Memory B cell (primary cell): ENCODE results near the gene UBA3.
A peak's percentile ranks its signal among the peaks of the same experiment; 100 is the strongest.

ENCODE experiments used
- ATAC-seq: fragments of 150-1000 bp; cut with Tn5 transposase; 2 replicates; pipeline ENCODE4 v1.10.0; 2021; ENCODE audit warnings: low read depth, mild to moderate bottlenecking, moderate library complexity
- DNase-seq, 2 donors: peaks; one replicate each; pipeline ENCODE4 v3.0.0; 2022; ENCODE audit warnings: low spot score in 2 of 2
- H3K27ac Mint-ChIP-seq: one replicate; pipeline ENCODE4 v1.8.0; 2022; ENCODE audit warnings: mild to moderate bottlenecking, moderate library complexity, mixed read lengths
- H3K27me3 Mint-ChIP-seq: one replicate; pipeline ENCODE4 v1.8.0; 2022; ENCODE audit warnings: mixed read lengths
- H3K36me3 Mint-ChIP-seq: one replicate; pipeline ENCODE4 v1.8.0; 2022; ENCODE audit warnings: mild to moderate bottlenecking, mixed read lengths
- H3K4me1 Mint-ChIP-seq: one replicate; pipeline ENCODE4 v1.8.0; 2022; ENCODE audit warnings: mixed read lengths
- H3K4me3 Mint-ChIP-seq: one replicate; pipeline ENCODE4 v1.8.0; 2022; ENCODE audit warnings: mild to moderate bottlenecking, moderate library complexity, mixed read lengths
- H3K9me3 Mint-ChIP-seq: one replicate; pipeline ENCODE4 v1.8.0; 2022; ENCODE audit warnings: mixed read lengths

UBA3 gene

DNA sequence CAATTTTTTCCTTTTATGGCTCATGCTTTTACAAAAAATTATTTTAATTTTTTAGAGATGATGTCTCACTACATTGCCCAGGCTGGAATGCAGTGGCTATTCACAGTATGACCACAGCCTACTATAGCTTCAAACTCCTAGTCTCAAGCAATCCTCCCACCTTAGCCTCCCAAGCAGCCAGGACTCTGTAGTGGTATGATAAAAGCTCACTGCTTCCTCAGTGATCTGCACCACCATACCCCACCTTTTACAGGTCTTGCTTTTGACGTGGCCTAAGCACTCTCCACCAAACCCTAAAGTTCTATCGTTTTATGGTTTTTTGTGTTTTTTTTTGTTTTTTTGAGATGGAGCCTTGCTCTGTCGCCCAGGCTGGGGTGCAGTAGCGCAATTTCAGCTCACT is 14.0 kb downstream of the UBA3 start:
- no peaks in the 10 kb centered on the region for H3K27me3 Mint-ChIP-seq
- no peak overlapping the region for H3K4me3 Mint-ChIP-seq
- peaks cover 4% of the 10 kb centered on the region for H3K4me1 Mint-ChIP-seq
- H3K9me3 Mint-ChIP-seq, result no peaks in the 10 kb centered on the region
- H3K27ac Mint-ChIP-seq, result no peak overlapping the region
- no peak for ATAC-seq
- peaks cover 18% of the 10 kb centered on the region for H3K36me3 Mint-ChIP-seq
- no peak for DNase-seq

DNA sequence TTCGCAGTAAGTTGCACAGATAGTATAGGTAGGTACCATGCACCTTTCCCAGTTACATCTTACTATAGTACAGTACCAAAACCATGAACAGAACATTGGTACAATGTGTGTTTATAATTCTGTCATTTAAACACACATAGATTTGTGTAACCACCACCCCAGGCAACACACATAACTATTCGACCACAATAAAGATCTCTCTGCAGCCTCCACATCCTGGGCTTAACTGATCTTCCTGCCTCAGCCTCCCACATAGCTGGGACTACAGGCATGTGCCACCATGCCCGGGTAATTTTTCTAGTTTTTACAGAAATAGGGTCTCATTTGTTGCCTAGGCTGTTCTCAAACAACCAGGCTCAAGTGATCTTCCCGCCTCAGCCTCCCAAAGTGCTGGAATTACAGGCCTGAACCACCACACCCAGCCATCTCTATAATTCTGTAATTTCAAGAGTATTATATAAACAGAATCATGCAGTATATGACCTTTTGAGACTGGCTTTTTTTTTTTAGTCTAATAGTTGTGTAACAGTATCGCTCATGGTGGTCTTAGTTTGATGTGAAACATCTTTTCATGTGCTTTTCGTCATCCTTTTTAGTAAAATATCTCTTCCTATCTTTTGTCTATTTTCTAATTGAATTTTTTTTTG is 14.7 kb downstream of the UBA3 start:
- Mint-ChIP-seq H3K27me3 (no peaks in the 10 kb centered on the region), H3K4me1 (no peaks in the 10 kb centered on the region), H3K27ac (no peak overlapping the region), H3K4me3 (no peak overlapping the region), H3K9me3 (no peaks in the 10 kb centered on the region), H3K36me3 (peaks cover 19% of the 10 kb centered on the region)
- ATAC-seq (no peak), DNase-seq (no peak)

DNA sequence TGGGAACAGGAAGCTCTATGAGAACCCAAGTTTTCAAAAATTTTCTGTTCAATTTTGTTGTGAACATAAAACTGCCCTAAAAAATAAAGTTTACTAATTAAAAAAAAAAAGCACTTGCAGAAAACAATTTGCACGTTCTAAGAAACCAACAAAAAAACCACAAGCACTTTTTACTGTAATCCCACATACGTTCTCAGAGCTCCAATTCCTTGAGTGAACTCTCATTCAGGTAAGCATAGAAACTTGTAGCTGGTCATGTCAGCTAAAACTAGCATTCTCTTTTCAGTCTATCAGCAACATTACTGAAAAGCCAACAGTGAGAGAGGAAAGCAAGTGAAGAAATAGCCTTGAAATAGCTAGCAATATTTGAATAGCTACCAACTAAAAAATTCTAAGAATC is 16.5 kb downstream of the UBA3 start:
- ATAC-seq (no peak), DNase-seq (no peak)
- no peaks in the 10 kb centered on the region for H3K27me3 Mint-ChIP-seq
- no peaks in the 10 kb centered on the region for H3K9me3 Mint-ChIP-seq
- H3K27ac Mint-ChIP-seq, result peak overlapping the region; percentile 60
- H3K4me3 Mint-ChIP-seq, result no peak overlapping the region
- peaks cover 30% of the 10 kb centered on the region for H3K36me3 Mint-ChIP-seq
- peaks cover 12% of the 10 kb centered on the region for H3K4me1 Mint-ChIP-seq

GRCh38 chr3:69059688-69060087 is 20.5 kb downstream of the UBA3 start:
- H3K36me3 Mint-ChIP-seq, result peaks cover 32% of the 10 kb centered on the region
- H3K9me3 Mint-ChIP-seq, result no peaks in the 10 kb centered on the region
- peak overlapping the region; percentile 92 for H3K27ac Mint-ChIP-seq
- no peak for DNase-seq
- H3K27me3 Mint-ChIP-seq, result no peaks in the 10 kb centered on the region
- no peak for ATAC-seq
- no peak overlapping the region for H3K4me3 Mint-ChIP-seq
- H3K4me1 Mint-ChIP-seq, result peaks cover 17% of the 10 kb centered on the region

GRCh38 chr3:69058947-69059224 is 21.3 kb downstream of the UBA3 start:
- H3K9me3 Mint-ChIP-seq, result no peaks in the 10 kb centered on the region
- ATAC-seq (no peak), DNase-seq (no peak)
- H3K27me3 Mint-ChIP-seq, result no peaks in the 10 kb centered on the region
- H3K4me1 Mint-ChIP-seq, result peaks cover 17% of the 10 kb centered on the region
- peaks cover 30% of the 10 kb centered on the region for H3K36me3 Mint-ChIP-seq
- H3K27ac Mint-ChIP-seq, result peak overlapping the region; percentile 92
- H3K4me3 Mint-ChIP-seq, result peak overlapping the region; percentile 3

DNA sequence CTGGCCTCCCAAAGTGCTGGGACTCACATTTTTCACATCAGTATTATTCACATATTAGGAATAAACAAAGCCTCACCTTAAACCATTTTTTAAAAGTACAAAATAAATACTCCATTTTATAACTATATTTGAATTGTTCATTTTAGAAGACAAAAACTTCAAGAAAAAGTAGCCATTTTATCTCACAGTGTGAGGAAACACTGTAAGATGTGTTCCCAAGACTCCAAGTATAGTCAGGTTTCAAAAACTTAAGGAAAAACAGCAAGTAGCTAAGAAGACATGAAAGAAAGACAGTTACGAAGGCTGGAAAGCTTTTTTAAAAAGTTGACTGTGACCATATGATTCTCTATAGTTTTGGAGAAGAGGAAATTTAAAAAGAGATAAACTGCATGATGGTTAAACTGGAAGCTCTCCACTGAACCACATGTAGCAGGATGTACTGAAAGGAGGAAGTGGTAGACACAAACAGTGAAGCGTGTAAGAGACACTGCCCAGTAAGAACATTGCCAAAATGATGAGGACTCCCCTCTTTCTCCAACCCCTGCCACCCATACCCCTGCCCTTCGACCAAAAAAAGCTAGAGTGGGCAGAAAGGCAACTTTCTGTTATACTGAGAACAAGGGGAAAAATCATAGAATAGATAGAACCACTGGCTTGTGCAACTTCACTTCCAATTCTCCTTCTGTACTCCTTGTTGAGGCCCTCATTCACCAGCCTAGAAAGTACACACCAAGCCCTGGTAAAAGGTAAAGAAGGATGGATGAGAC is 21.8 kb downstream of the UBA3 start:
- DNase-seq (peak in 1 of 2 donors; percentile 35), ATAC-seq (peak; percentile 100)
- peak overlapping the region; percentile 92 for H3K27ac Mint-ChIP-seq
- H3K27me3 Mint-ChIP-seq, result no peaks in the 10 kb centered on the region
- peaks cover 17% of the 10 kb centered on the region for H3K4me1 Mint-ChIP-seq
- H3K36me3 Mint-ChIP-seq, result peaks cover 27% of the 10 kb centered on the region
- H3K4me3 Mint-ChIP-seq, result peak overlapping the region; percentile 67
- H3K9me3 Mint-ChIP-seq, result no peaks in the 10 kb centered on the region

- Mint-ChIP-seq H3K4me3 (peak overlapping the region; percentile 98), H3K4me1 (peaks cover 23% of the 10 kb centered on the region), H3K27me3 (no peaks in the 10 kb centered on the region), H3K9me3 (no peaks in the 10 kb centered on the region), H3K36me3 (peaks cover 11% of the 10 kb centered on the region), H3K27ac (peak overlapping the region; percentile 99)
- ATAC-seq (no peak), DNase-seq (no peak)
These were observed 27.7 kb downstream of the UBA3 start for GRCh38 chr3:69052472-69052898.

DNA sequence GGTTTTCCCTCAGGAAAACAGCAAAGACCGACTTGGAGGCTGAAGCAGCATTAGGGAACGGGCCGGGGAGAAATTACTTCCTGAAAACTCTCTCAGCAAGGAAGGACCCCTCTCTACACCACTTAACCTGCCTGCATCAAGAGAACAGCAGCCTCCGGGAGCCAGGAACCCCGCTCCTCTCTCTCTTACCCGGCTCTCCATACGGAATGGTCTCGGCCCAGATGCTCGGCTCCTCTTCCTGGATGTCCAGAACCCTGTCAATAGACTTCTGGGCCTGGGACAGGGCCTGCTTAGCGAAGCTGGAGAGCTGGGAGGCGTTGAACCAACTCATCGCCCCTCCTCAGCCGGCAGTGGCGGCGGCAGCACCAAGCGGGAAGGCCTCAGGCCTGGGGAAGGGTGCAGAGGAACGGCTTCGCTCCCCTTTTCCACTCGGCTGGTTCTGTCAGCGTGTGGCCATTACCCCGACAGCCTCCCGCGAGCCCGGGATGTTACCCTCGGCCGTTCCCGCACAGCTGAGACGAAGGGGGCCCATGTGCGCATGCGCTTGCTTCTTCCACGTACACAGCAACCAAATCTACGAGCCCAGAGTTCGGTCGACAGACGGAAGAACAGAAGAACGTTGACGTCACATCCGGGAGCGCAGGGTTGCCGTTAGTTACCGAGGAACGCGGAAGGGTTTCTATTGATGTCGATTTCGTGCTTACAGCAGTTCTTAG is 28.3 kb downstream of the UBA3 start, which contains the start of gene TMF1:
TSS of gene TMF1 (minus strand) at position 578 of the 716 bp plus-strand sequence. CDS start at position 331, 247 bp downstream.
- Mint-ChIP-seq H3K36me3 (peaks cover 15% of the 10 kb centered on the region), H3K27me3 (no peaks in the 10 kb centered on the region), H3K4me1 (peaks cover 26% of the 10 kb centered on the region), H3K9me3 (no peaks in the 10 kb centered on the region), H3K27ac (peak within 1 kb of the TSS; percentile 99), H3K4me3 (peak within 1 kb of the TSS; percentile 98)
- peak; percentile 91 for ATAC-seq
- DNase-seq, result peak; percentile 95 to 96

- Mint-ChIP-seq H3K27ac (no peak overlapping the region), H3K4me1 (peaks cover 29% of the 10 kb centered on the region), H3K4me3 (no peak overlapping the region), H3K36me3 (peaks cover 19% of the 10 kb centered on the region), H3K9me3 (no peaks in the 10 kb centered on the region), H3K27me3 (no peaks in the 10 kb centered on the region)
- ATAC-seq (no peak), DNase-seq (no peak)
These were observed 31.2 kb downstream of the UBA3 start for GRCh38 chr3:69048990-69049389.

- ATAC-seq, result no peak
- peaks cover 16% of the 10 kb centered on the region for H3K4me1 Mint-ChIP-seq
- no peak for DNase-seq
- H3K36me3 Mint-ChIP-seq, result peaks cover 35% of the 10 kb centered on the region
- no peaks in the 10 kb centered on the region for H3K9me3 Mint-ChIP-seq
- no peaks in the 10 kb centered on the region for H3K27me3 Mint-ChIP-seq
- no peak overlapping the region for H3K4me3 Mint-ChIP-seq
- H3K27ac Mint-ChIP-seq, result peak overlapping the region; percentile 28
These were observed 35.6 kb downstream of the UBA3 start for GRCh38 chr3:69044608-69045007.

GRCh38 chr3:69033470-69033869 is 46.7 kb downstream of the UBA3 start:
- no peak for DNase-seq
- Mint-ChIP-seq H3K36me3 (peaks cover 32% of the 10 kb centered on the region), H3K4me1 (no peaks in the 10 kb centered on the region), H3K27ac (no peak overlapping the region), H3K27me3 (no peaks in the 10 kb centered on the region), H3K4me3 (no peak overlapping the region), H3K9me3 (no peaks in the 10 kb centered on the region)
- ATAC-seq, result peak; percentile 53

GRCh38 chr3:69032737-69033136 is 47.4 kb downstream of the UBA3 start:
- DNase-seq (no peak), ATAC-seq (no peak)
- peaks cover 38% of the 10 kb centered on the region for H3K36me3 Mint-ChIP-seq

GRCh38 chr3:69032142-69032541 is 48.0 kb downstream of the UBA3 start:
- no peaks in the 10 kb centered on the region for H3K27me3 Mint-ChIP-seq
- H3K27ac Mint-ChIP-seq, result no peak overlapping the region
- no peaks in the 10 kb centered on the region for H3K9me3 Mint-ChIP-seq
- no peak overlapping the region for H3K4me3 Mint-ChIP-seq
- H3K36me3 Mint-ChIP-seq, result peaks cover 38% of the 10 kb centered on the region
- H3K4me1 Mint-ChIP-seq, result no peaks in the 10 kb centered on the region
- ATAC-seq, result no peak
- DNase-seq, result no peak

More at GRCh38 chr3:69032737-69033136, 47.4 kb downstream of the UBA3 start:
- Mint-ChIP-seq H3K4me3 (no peak overlapping the region), H3K9me3 (no peaks in the 10 kb centered on the region), H3K27ac (peak overlapping the region; percentile 70), H3K4me1 (no peaks in the 10 kb centered on the region), H3K27me3 (no peaks in the 10 kb centered on the region)

GRCh38 chr3:69031635-69032034 is 48.5 kb downstream of the UBA3 start:
- Mint-ChIP-seq H3K36me3 (peaks cover 34% of the 10 kb centered on the region), H3K27ac (no peak overlapping the region), H3K27me3 (no peaks in the 10 kb centered on the region), H3K4me1 (no peaks in the 10 kb centered on the region), H3K4me3 (no peak overlapping the region), H3K9me3 (no peaks in the 10 kb centered on the region)
- ATAC-seq (no peak), DNase-seq (no peak)
